Trophoblast cell (in vitro differentiated cells and primary cell): ENCODE results near the gene VAMP1. TPM values are rescaled to one million over a fixed set of nuclear protein-coding genes. Genes with fewer than 3 reads are reported as not detected.

Experiments
- DNase-seq, 2 donors: peaks; one replicate each; pipeline ENCODE4 v3.0.0-alpha.2; 2016
- H2AFZ ChIP-seq: 2 replicates; pipeline ENCODE4 v1.6.1; 2013; ENCODE audit warnings: low read length, moderate library complexity, mild to moderate bottlenecking; ENCODE audit not compliant: insufficient read depth, poor library complexity
- H2AK5ac ChIP-seq: 2 replicates; pipeline ENCODE4 v1.6.1; 2013; ENCODE audit warnings: mild to moderate bottlenecking, low read length
- H2BK120ac ChIP-seq: 2 replicates; pipeline ENCODE4 v1.6.1; 2013; ENCODE audit warnings: low read length, mild to moderate bottlenecking, moderate library complexity; ENCODE audit not compliant: insufficient read depth, poor library complexity
- H2BK12ac ChIP-seq: 2 replicates; pipeline ENCODE4 v1.6.1; 2013; ENCODE audit warnings: mild to moderate bottlenecking, low read length, moderate library complexity
- H2BK5ac ChIP-seq: 2 replicates; pipeline ENCODE4 v1.6.1; 2013; ENCODE audit warnings: low read length, low read depth, moderate library complexity, mild to moderate bottlenecking; ENCODE audit not compliant: poor library complexity
- H3K14ac ChIP-seq: 2 replicates; pipeline ENCODE4 v1.6.1; 2013; ENCODE audit warnings: mild to moderate bottlenecking, low read length
- H3K18ac ChIP-seq: 2 replicates; pipeline ENCODE4 v1.6.1; 2013; ENCODE audit warnings: mild to moderate bottlenecking, low read length
- H3K23ac ChIP-seq: 2 replicates; pipeline ENCODE4 v1.6.1; 2013; ENCODE audit warnings: low read length
- H3K27ac ChIP-seq: 2 replicates; pipeline ENCODE4 v1.5.1; 2013; ENCODE audit warnings: low read depth, mild to moderate bottlenecking, inconsistent platforms, low read length, moderate library complexity
- H3K27me3 ChIP-seq: 2 replicates; pipeline ENCODE4 v1.6.1; 2013; ENCODE audit warnings: inconsistent platforms, mild to moderate bottlenecking, low read length, moderate library complexity; ENCODE audit not compliant: insufficient read depth
- H3K36me3 ChIP-seq, 2 experiments: 1 replicate in 1 of 2; 2 replicates in 1 of 2; pipeline ENCODE4 v1.6.1; 2013; ENCODE audit warnings: low read length in 2 of 2, mild to moderate bottlenecking in 2 of 2, moderate library complexity in 1 of 2; ENCODE audit not compliant: insufficient read depth in 2 of 2, control insufficient read depth in 1 of 2
- H3K4ac ChIP-seq: 2 replicates; pipeline ENCODE4 v1.6.1; 2013; ENCODE audit warnings: low read depth, mild to moderate bottlenecking, low read length, moderate library complexity
- H3K4me1 ChIP-seq, 2 experiments: 1 replicate in 1 of 2; 2 replicates in 1 of 2; pipeline ENCODE4 v1.6.1; 2013; ENCODE audit warnings: low read length in 2 of 2, mild to moderate bottlenecking in 2 of 2, moderate library complexity in 1 of 2; ENCODE audit not compliant: insufficient read depth in 2 of 2, control insufficient read depth in 1 of 2
- H3K4me2 ChIP-seq: 2 replicates; pipeline ENCODE4 v1.6.1; 2013; ENCODE audit warnings: inconsistent platforms, mild to moderate bottlenecking, low read length, moderate library complexity
- H3K4me3 ChIP-seq: 2 replicates; pipeline ENCODE4 v1.5.1; 2013; ENCODE audit warnings: mild to moderate bottlenecking, low read depth, low read length, inconsistent platforms
- H3K79me1 ChIP-seq: one replicate; pipeline ENCODE4 v1.6.1; 2013; ENCODE audit warnings: low read length
- H3K79me2 ChIP-seq: 2 replicates; pipeline ENCODE4 v1.6.1; 2013; ENCODE audit warnings: low read length, mild to moderate bottlenecking; ENCODE audit not compliant: control insufficient read depth, insufficient read depth, poor library complexity
- H3K9ac ChIP-seq: 2 replicates; pipeline ENCODE4 v1.6.1; 2013; ENCODE audit warnings: mild to moderate bottlenecking, low read length
- H3K9me3 ChIP-seq: 2 replicates; pipeline ENCODE4 v1.6.1; 2013; ENCODE audit warnings: low read depth, mild to moderate bottlenecking, control low read depth, inconsistent platforms, low read length; ENCODE audit not compliant: insufficient read depth
- H4K12ac ChIP-seq: 2 replicates; pipeline ENCODE4 v1.6.1; 2013; ENCODE audit warnings: low read depth, mild to moderate bottlenecking, low read length, moderate library complexity
- H4K8ac ChIP-seq: 2 replicates; pipeline ENCODE4 v1.6.1; 2013; ENCODE audit warnings: low read depth, mild to moderate bottlenecking, low read length, moderate library complexity
- H4K91ac ChIP-seq: one replicate; pipeline ENCODE4 v1.6.1; 2013; ENCODE audit warnings: low read depth, mild to moderate bottlenecking, low read length, moderate library complexity
- WGBS: extraction: QIAGEN DNeasy Blood & Tissue Kit; methylation state at CpG from one replicate; pipeline ENCODE4 v1.1.7; 2013; ENCODE audit warnings: missing lambda C conversion rate; ENCODE audit not compliant: insufficient read length, insufficient coverage; ENCODE audit errors: extremely low coverage; 5-methylcytosine and 5-hydroxymethylcytosine counted together
- polyA plus RNA-seq: library from polyadenylated mRNA; stranded (reverse); fragments of 200-250 nt; gene quantifications from 2 replicates; pipeline ENCODE4 v1.2.3, GENCODE V29; 2013

The VAMP1 gene, protein sequence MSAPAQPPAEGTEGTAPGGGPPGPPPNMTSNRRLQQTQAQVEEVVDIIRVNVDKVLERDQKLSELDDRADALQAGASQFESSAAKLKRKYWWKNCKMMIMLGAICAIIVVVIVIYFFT
- polyA plus RNA-seq: 8.1 and 8.3 TPM in 2 replicates

DNA sequence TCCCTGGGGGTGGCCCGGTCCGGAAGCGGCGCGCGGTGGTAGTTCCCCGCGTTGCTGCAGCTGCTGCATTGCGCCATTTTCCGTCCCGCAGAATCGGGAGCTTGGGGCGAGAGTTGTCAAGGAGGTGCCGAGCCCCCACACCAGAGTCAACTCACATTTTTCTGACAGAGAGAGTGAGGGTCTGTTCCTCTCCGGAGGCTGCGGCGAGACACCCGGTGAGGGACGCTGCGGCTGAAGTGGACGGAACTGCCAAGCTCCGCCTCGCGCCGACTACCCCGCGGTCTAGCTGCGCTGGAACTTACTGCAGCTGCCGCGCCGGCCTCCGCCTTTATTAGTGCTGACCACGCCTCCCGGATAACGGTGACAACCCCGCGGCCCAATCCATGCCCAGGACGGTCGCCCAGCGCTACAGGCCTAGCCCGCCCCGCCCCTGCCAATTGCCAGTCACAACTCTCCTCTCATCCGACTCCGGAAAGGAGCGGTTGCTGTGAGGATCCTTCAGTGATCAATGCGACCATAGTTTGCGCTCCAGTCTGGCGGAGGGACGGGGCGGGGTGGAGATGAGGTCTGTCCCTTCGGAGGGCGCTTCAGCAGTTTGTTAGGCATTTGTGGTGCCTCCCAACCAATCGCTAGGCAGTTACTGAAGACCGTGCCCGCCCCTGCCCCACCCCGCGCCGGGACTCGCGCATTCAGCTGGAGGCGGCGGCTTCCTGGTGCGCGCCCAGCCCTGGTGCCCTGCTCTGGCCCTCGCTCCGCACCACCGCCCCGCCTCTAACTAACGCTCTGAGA lies at the start of gene VAMP1:
Gene VAMP1 (minus strand): TSS at position 303 of the 789 bp plus-strand sequence. CDS start 146 bp downstream, at position 157.
- Histone ChIP-seq H2AK5ac (peak within 1 kb of the TSS; percentile 2), H3K79me2 (peaks cover 7% of the 10 kb centered on the region), H2BK120ac (peak within 1 kb of the TSS; percentile 74), H3K27ac (peak within 1 kb of the TSS; percentile 80), H3K18ac (peak within 1 kb of the TSS; percentile 65), H3K79me1 (peaks cover 9% of the 10 kb centered on the region), H2AFZ (peak within 1 kb of the TSS; percentile 76), H2BK5ac (peak within 1 kb of the TSS; percentile 71), H3K4me2 (peak within 1 kb of the TSS; percentile 79), H3K23ac (no peak within 1 kb of the TSS), H3K14ac (peak within 1 kb of the TSS; percentile 77), H4K91ac (peak within 1 kb of the TSS; percentile 49), H2BK12ac (peak within 1 kb of the TSS; percentile 39), H3K9ac (peak within 1 kb of the TSS; percentile 81), H3K4me1 (peaks cover 5 to 7% of the 10 kb centered on the region in 2 experiments), H4K12ac (no peak within 1 kb of the TSS), H3K9me3 (no peaks in the 10 kb centered on the region), H3K4ac (peak within 1 kb of the TSS; percentile 51), H3K27me3 (no peaks in the 10 kb centered on the region), H4K8ac (peak within 1 kb of the TSS; percentile 79), H3K4me3 (peak within 1 kb of the TSS; percentile 76), H3K36me3 (peaks cover 4 to 7% of the 10 kb centered on the region in 2 experiments)
- DNase-seq: peak; percentile 95 to 97
- no CpG with 5 or more reads among the region's 69 CpGs for WGBS

DNA sequence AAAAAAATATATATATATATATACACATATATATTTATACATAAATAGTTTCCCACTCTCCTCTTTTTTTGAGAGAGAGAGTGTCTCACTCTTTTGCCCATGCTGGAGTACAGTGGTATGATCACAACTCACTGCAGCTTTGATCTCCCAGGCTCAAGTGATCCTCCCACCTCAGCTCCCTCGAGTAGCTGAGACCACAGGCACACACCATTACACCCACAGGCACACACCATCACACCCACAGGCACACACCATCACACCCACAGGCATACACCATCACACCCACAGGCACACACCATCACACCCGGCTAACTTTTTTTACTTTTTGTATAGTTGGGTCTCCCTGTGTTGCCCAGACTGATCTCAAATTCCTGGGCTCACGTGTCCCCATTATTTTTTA lies 49.7 kb upstream of the VAMP1 start:
- Histone ChIP-seq H3K14ac (no peak overlapping the region), H2BK12ac (no peak overlapping the region), H3K9ac (no peak overlapping the region), H3K79me1 (no peaks in the 10 kb centered on the region), H2BK5ac (no peak overlapping the region), H2BK120ac (no peak overlapping the region), H3K4me2 (no peak overlapping the region), H3K27me3 (no peaks in the 10 kb centered on the region), H3K4me3 (peak overlapping the region; percentile 56), H3K9me3 (no peaks in the 10 kb centered on the region), H3K27ac (no peak overlapping the region), H2AK5ac (no peak overlapping the region), H3K18ac (no peak overlapping the region), H3K4ac (no peak overlapping the region), H4K8ac (no peak overlapping the region), H3K36me3 (peaks cover 52 to 71% of the 10 kb centered on the region in 2 experiments), H3K79me2 (no peaks in the 10 kb centered on the region), H3K23ac (no peak overlapping the region), H4K91ac (no peak overlapping the region), H4K12ac (no peak overlapping the region), H2AFZ (no peak overlapping the region), H3K4me1 (no peaks in the 10 kb centered on the region)
- no CpG with 5 or more reads among the region's 3 CpGs for WGBS
- no peak for DNase-seq

DNA sequence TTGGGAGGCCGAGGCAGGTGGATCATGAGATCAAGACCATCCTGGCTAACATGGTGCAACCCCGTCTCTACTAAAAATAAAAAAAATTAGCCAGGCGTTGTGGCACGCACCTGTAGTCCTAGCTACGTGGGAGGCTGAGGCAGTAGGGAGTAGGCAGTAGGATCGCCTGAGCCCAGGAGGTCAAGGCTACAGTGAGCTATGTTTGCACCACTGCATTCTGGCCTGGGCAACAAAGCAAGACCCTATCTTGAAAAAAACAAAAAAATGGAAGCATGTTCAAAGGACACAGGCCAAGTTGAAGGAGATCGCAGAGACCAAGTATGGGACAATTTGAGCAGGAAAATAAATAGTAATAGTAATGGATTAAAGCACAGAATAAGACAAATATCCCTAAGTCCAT lies 37.6 kb upstream of the VAMP1 start:
- Histone ChIP-seq H3K9me3 (no peaks in the 10 kb centered on the region), H2AFZ (no peak overlapping the region), H3K4ac (peak overlapping the region; percentile 19), H3K4me3 (no peak overlapping the region), H2BK120ac (peak overlapping the region; percentile 93), H3K79me2 (peaks cover 1% of the 10 kb centered on the region), H3K27me3 (no peaks in the 10 kb centered on the region), H3K27ac (no peak overlapping the region), H3K23ac (no peak overlapping the region), H3K36me3 (peaks cover 23 to 26% of the 10 kb centered on the region in 2 experiments), H2BK5ac (peak overlapping the region; percentile 88), H3K9ac (no peak overlapping the region), H3K18ac (peak overlapping the region; percentile 57), H2BK12ac (peak overlapping the region; percentile 59), H2AK5ac (peak overlapping the region; percentile 49), H4K12ac (no peak overlapping the region), H4K91ac (peak overlapping the region; percentile 81), H3K79me1 (peaks cover 10% of the 10 kb centered on the region), H3K4me1 (peaks cover 4 to 7% of the 10 kb centered on the region in 2 experiments), H3K14ac (peak overlapping the region; percentile 32), H3K4me2 (no peak overlapping the region), H4K8ac (peak overlapping the region; percentile 42)
- WGBS: no CpG with 5 or more reads among the region's 7 CpGs
- DNase-seq: no peak

DNA sequence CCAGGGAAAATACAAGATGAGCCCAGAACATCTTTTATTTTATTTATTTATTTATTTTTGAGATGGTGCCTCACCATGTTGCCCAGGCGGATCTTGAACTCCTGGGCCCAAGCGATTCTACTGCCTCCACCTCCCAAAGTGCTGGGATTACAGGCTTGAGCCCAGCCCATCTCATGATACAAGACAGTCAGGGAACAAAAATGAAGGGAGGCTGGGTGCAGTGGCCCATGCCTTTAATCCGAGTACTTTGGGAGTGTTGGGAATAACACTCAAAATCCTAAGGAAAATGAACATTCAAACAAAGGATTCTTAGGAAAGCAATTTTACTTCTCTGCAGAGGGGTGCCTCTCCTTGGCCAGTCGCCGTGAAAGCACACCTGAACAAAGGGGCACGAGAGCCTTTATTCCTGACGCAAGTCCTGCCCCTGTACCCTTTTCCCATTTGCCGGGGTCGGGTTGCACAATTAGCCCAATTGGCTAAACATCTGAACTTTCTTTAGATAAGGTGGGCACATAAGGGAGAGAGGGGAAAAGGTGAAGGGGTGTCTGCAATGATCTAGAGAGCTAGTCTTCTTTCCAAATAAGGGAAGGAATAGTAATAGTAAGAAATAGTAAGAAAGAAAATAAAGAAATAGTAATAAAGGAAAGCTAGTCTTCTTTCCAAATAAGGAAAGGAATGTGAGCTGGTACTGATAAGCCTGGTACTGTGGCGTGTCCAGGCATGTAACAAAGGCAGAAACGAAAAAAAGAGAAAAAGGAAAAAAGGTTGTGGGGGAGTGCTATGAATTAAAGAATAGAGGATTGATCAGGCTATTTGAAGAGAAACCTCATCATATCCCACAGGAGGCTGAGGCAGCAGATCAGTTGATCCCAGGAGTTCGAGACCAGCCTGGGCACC lies 36.9 kb upstream of the VAMP1 start:
- no CpG with 5 or more reads among the region's 12 CpGs for WGBS
- no peak overlapping the region for H3K23ac ChIP-seq
- H3K79me2 ChIP-seq: peaks cover 1% of the 10 kb centered on the region
- H2BK5ac ChIP-seq: peak overlapping the region; percentile 94
- peaks cover 21 to 23% of the 10 kb centered on the region in 2 experiments for H3K36me3 ChIP-seq
- H3K9ac ChIP-seq: no peak overlapping the region
- H3K18ac ChIP-seq: peak overlapping the region; percentile 98
- peak overlapping the region; percentile 60 for H3K27ac ChIP-seq
- H3K4ac ChIP-seq: peak overlapping the region; percentile 75
- H3K27me3 ChIP-seq: no peaks in the 10 kb centered on the region
- H3K4me1 ChIP-seq: peaks cover 4 to 7% of the 10 kb centered on the region in 2 experiments
- H2BK120ac ChIP-seq: peak overlapping the region; percentile 93
- H3K4me2 ChIP-seq: peak overlapping the region; percentile 35
- DNase-seq: no peak
- H3K4me3 ChIP-seq: no peak overlapping the region
- peaks cover 10% of the 10 kb centered on the region for H3K79me1 ChIP-seq
- H3K9me3 ChIP-seq: no peaks in the 10 kb centered on the region
- peak overlapping the region; percentile 87 for H4K8ac ChIP-seq
- peak overlapping the region; percentile 39 for H2AFZ ChIP-seq
- H2BK12ac ChIP-seq: peak overlapping the region; percentile 96
- H3K14ac ChIP-seq: peak overlapping the region; percentile 87
- peak overlapping the region; percentile 99 for H2AK5ac ChIP-seq
- H4K91ac ChIP-seq: peak overlapping the region; percentile 88
- peak overlapping the region; percentile 91 for H4K12ac ChIP-seq
